Stimulated activated effector memory CD8-positive, alpha-beta T cell treated with anti-CD3 and anti-CD28 coated beads, Interleukin-12 subunit alpha, Interleukin-12 subunit beta, amount 100 ng/mL, for 72 hours (primary cell): Measurements from ENCODE around the gene PHC3.

ENCODE experiments used
- ATAC-seq: fragments of 150-1000 bp; cut with Tn5 transposase; 2 replicates; pipeline ENCODE4 v1.10.0; 2021
- DNase-seq, 2 donors: peaks; one replicate each; pipeline ENCODE4 v3.0.0; 2021 to 2022; ENCODE audit warnings: low spot score in 2 of 2
- H3K27ac Mint-ChIP-seq: one replicate; pipeline ENCODE4 v1.8.0; 2022; ENCODE audit warnings: mild to moderate bottlenecking, mixed read lengths
- H3K36me3 Mint-ChIP-seq: one replicate; pipeline ENCODE4 v1.8.0; 2022; ENCODE audit warnings: mild to moderate bottlenecking, mixed read lengths
- H3K4me1 Mint-ChIP-seq: one replicate; pipeline ENCODE4 v1.8.0; 2022; ENCODE audit warnings: mixed read lengths
- H3K4me3 Mint-ChIP-seq: one replicate; pipeline ENCODE4 v1.8.0; 2022; ENCODE audit warnings: mild to moderate bottlenecking, mixed read lengths
- H3K9me3 Mint-ChIP-seq: one replicate; pipeline ENCODE4 v1.8.0; 2022; ENCODE audit warnings: mixed read lengths

The PHC3 gene

DNA sequence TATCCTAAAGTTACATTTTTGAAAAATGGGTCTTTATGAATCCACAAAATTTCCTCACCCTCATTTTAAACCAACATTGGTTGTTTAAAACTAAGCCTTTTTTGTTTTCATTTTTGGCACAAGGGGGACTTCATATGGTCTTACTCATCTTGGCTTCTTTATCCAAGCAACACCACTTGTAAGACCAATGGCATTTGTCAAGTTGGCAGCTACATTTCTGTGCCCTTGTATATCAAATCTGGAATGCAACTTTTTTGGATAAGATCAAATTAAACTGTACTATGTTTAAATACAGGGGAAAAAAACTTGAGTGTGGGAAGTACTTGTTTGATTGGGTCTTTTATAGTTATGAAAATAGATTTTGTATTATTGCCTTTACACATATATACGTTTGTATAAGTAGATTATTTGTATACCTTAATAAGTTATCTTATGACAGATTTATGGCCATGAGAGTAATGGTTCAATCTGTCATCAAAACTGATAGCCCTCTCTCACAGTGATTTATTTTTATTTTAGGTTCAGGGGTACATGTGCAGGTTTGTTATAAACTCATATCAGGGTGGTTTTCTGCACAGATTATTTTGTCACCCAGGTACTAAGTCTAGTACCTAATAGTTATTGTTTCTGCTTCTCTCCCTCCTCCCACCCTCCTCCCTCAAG, 100.3 kb downstream of the PHC3 start:
- no peak overlapping the region for H3K27ac Mint-ChIP-seq

DNA sequence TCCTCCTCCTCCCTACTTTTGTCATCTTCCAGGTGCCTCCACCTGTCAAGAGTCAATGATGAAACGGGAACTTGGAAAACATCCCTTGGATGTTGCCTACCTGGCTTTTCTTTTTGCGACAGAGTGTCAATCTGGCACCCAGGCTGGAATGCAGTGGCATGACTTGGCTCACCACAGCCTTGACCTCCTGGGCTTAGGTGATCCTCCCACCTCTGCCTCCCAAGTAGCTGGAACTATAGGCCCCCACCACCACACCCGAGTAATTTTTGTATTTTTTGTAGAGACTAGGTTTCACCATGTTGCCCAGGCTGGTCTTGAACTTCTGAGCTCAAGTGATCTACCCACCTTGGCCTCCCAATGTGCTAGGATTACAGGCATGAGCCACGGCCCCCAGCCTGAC, 100.9 kb downstream of the PHC3 start:
- H3K36me3 Mint-ChIP-seq: peaks cover 35% of the 10 kb centered on the region
- ATAC-seq: no peak
- no peak for DNase-seq
- no peaks in the 10 kb centered on the region for H3K9me3 Mint-ChIP-seq
- peaks cover 4% of the 10 kb centered on the region for H3K4me1 Mint-ChIP-seq
- no peak overlapping the region for H3K27ac Mint-ChIP-seq
- H3K4me3 Mint-ChIP-seq: no peak overlapping the region

More for the DNA sequence above, 100.3 kb downstream of the PHC3 start:
- no peak overlapping the region for H3K4me3 Mint-ChIP-seq
- no peaks in the 10 kb centered on the region for H3K9me3 Mint-ChIP-seq
- ATAC-seq (no peak), DNase-seq (no peak)
- peaks cover 4% of the 10 kb centered on the region for H3K4me1 Mint-ChIP-seq
- H3K36me3 Mint-ChIP-seq: peaks cover 41% of the 10 kb centered on the region

DNA sequence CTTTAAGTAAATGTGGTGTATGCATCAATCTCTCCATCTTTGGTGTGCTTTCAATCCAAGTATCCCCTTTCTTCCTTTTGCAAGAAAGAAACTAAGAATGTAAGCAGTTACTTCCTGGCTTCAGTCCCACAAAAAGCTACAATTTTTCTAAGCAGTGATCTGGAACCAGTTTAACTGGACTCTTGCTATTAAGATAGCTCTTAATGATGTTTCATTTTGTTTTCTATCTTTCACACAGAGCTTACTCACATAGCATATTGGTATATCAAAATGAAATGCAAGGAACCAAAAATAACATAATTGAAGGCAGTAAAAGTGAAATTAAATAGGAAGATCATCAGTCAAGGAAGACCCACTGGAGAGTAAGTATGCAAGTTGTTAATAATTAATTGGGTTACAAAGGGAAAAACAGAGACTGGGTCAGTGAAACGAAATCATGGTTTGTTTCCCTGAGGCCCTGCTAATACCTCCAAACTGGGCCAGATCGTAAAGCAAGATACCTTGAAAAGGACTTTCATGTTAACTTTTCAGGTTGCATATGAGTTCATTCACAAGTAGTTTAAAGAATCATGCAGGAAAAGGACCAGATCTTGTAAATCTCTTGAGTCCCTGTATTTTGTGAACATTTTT, 101.9 kb downstream of the PHC3 start:
- Mint-ChIP-seq H3K9me3 (no peaks in the 10 kb centered on the region), H3K4me1 (peaks cover 4% of the 10 kb centered on the region), H3K4me3 (no peak overlapping the region), H3K36me3 (peaks cover 26% of the 10 kb centered on the region), H3K27ac (no peak overlapping the region)
- no peak for ATAC-seq
- no peak for DNase-seq

DNA sequence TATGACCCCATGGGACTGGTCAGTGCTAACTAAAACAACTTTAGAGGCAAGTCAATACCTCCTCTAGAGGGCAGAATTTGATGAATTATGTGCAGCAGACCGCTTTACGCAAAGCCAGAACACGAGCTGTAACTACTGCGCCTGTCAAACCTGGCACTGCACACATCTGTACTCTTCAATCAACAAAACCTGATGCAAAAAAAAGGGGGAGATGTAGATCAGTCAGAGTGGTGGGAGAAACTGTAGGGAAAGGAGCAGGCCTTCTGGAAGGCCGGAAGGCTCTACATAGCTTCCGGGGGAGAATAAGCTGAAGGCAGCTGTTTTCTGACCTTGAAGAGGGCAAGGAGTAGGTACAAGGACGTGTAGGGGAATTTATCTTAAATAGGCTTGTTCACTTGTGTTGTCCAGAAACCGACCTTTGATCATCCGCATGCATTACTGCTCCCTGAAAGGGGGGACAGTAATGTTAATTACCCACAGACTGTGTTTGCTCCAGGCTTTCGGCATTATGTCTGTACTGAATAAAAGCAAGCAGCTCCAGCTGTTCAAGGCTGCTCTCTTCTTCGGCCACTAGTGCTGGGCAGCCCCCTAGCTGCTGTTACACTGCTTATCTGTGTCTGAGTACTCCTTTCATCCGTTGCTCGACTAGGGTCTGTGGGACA, 102.8 kb downstream of the PHC3 start:
- Mint-ChIP-seq H3K27ac (peak overlapping the region; percentile 38), H3K4me1 (peaks cover 4% of the 10 kb centered on the region), H3K36me3 (peaks cover 17% of the 10 kb centered on the region), H3K9me3 (no peaks in the 10 kb centered on the region), H3K4me3 (no peak overlapping the region)
- no peak for ATAC-seq
- DNase-seq: no peak

DNA sequence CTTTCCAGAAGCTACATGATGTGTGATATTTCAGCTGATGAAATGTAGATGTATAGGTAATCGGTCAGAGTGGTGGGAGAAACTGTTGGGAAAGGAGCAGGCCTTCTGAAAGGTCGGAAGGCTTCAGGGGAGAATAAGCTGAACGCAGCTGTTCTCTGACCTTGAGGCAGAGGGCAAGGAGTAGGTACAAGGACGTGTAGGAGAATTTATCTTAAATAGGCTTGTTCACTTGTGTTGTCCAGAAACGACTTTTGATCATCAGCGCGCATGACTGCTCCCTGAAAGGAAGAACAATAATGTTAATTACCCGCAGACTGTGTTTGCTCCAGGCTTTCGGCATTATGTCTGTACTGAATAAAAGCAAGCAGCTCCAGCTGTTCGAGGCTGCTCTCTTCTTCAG, 104.2 kb downstream of the PHC3 start:
- peaks cover 4% of the 10 kb centered on the region for H3K4me1 Mint-ChIP-seq
- H3K4me3 Mint-ChIP-seq: no peak overlapping the region
- DNase-seq (no peak), ATAC-seq (no peak)
- peaks cover 8% of the 10 kb centered on the region for H3K36me3 Mint-ChIP-seq
- H3K9me3 Mint-ChIP-seq: peaks cover 3% of the 10 kb centered on the region
- H3K27ac Mint-ChIP-seq: no peak overlapping the region

DNA sequence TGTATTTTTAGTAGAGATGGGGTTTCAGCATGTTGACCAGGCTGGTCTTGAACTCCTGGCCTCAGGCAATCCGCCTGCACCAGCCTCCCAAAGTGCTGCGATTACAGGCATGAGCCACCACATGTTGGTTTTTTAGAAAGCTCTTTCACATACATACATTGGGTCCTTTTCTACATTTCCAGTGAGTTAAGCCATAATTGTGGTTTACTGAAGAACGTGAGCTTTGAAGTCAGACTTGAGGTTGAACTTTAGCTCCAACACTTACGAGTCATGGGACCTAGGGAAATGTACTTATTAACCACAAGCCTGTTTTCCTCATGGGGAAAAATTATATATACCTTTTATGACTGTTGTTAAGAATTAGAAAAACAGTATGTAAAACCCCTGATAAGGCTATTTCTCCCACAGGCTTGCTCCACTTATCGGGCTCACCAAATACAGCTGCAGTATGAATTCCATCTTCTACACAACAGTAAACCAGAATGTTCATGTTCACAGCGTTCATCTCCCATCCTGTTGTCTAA, 104.8 kb downstream of the PHC3 start:
- Mint-ChIP-seq H3K9me3 (peaks cover 4% of the 10 kb centered on the region), H3K4me1 (peaks cover 4% of the 10 kb centered on the region), H3K4me3 (no peak overlapping the region), H3K36me3 (peaks cover 8% of the 10 kb centered on the region), H3K27ac (no peak overlapping the region)
- no peak for ATAC-seq
- no peak for DNase-seq

DNA sequence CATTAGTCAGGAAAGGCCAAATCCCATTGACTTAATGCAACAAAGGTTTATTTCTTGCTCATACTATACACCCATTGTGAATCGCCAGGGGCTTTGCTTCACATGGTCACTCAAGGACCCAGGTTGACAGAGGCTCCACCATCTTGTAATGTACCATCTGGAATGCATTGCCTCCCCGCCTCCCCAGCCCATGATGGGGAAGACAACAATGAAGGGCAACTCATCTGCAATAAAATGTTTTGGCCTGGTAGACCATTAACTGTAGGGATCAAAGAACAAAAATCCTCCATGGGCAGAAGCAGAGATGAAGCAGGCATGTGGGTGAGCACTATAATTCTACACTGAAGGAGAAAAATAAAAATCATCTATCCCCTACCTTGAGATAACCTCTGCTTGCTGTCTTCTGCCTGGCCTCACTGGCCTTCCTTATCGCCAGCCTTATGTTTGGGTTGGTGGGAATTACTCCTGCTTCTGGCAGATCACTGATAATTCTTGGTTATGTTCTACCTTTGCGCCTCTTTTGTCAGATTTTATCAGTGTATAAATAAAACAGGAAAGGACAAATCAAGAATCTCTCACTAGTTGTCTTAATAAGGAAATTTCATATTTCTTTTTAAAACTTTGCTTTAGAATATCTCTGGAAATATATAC, 106.0 kb downstream of the PHC3 start:
- Mint-ChIP-seq H3K4me3 (no peak overlapping the region), H3K4me1 (peaks cover 4% of the 10 kb centered on the region), H3K9me3 (peaks cover 4% of the 10 kb centered on the region), H3K27ac (no peak overlapping the region), H3K36me3 (peaks cover 1% of the 10 kb centered on the region)
- ATAC-seq (no peak), DNase-seq (no peak)

DNA sequence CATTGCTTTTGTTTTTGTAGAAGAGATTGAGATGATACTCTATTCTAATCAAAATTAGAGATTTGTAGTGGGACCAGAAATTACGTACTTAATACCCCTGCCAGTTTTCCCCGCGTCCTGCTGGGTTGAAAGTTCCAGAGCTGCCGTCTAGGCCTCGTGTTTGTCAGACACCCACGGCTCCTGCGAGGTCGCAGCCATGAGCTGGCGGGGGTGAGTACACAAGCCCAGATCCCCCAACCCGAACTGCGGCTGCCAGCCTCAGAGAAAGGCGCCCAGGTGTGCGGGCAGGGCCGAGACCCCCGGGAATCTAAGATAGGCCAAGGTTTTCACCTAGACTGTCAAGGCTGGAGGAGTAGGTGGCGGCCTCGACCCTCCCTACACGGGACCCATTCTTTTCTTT, 117.4 kb downstream of the PHC3 start:
- ATAC-seq: no peak
- DNase-seq: peak in 1 of 2 donors; percentile 36
- H3K27ac Mint-ChIP-seq: no peak overlapping the region
- H3K36me3 Mint-ChIP-seq: no peaks in the 10 kb centered on the region
- no peaks in the 10 kb centered on the region for H3K9me3 Mint-ChIP-seq
- no peaks in the 10 kb centered on the region for H3K4me1 Mint-ChIP-seq
- no peak overlapping the region for H3K4me3 Mint-ChIP-seq

DNA sequence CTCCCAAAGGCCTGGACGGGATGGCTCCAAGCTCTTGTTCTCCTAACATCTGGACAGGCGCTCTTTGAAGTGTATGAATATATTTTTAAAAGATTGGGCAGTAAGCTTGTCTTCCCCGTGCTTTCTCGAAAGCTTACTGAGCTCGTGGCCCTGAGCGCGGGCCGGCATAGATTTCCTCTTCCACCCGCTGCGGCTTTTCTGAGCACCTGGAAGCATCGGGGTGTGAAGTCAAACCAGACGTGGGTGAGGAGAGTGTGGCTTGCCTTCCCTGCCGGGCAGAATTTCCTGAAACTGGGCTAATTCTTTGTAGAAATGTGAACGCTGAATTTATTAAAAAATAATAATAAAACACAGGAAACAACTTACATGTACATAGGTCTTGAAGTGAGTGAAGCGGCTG, 117.8 kb downstream of the PHC3 start:
- Mint-ChIP-seq H3K9me3 (no peaks in the 10 kb centered on the region), H3K4me3 (no peak overlapping the region), H3K36me3 (no peaks in the 10 kb centered on the region), H3K27ac (no peak overlapping the region), H3K4me1 (no peaks in the 10 kb centered on the region)
- no peak for ATAC-seq
- DNase-seq: peak in 1 of 2 donors; percentile 26

DNA sequence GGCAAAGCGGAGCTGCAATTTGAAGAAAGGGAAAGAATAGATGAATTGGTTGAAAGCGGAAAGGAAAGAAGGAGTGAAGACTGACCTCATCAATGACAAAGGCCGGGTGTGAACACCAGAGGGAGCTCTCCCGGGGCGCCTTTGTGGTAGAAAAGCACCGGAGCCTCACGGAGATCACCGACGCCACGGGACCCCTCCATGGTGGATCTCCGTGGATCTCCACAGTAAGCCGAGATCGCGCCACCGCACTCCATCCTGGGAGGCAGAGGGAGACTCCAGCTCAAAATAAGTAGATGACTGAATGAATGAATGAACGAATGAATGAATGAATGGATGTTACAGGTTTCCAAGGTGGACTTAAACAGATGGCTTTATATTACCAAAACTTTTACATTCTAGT, 118.8 kb downstream of the PHC3 start:
- Mint-ChIP-seq H3K9me3 (no peaks in the 10 kb centered on the region), H3K4me1 (peaks cover 8% of the 10 kb centered on the region), H3K36me3 (no peaks in the 10 kb centered on the region), H3K27ac (no peak overlapping the region), H3K4me3 (no peak overlapping the region)
- peak in 1 of 2 donors; percentile 48 for DNase-seq
- no peak for ATAC-seq

DNA sequence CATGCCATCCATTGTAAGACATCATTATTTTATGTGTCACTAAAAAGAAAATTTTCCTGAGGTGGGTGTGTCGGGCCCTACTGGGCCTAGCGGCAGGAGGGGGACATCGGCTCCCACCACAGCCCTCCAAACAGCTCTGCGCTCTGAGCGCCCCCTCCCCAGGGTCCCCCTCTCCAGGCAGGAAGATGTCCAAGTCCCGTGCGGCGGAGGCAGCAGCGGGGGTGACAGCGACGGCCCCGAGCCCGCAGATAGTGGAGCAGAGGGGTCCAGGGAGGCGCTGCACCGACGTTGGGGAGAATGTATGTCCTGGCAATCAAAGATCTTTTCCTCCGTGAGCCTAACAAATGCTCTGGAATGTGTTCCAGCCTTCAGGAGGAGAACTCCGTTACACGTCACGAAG, 119.5 kb downstream of the PHC3 start:
- Mint-ChIP-seq H3K27ac (no peak overlapping the region), H3K4me3 (no peak overlapping the region), H3K9me3 (no peaks in the 10 kb centered on the region), H3K36me3 (no peaks in the 10 kb centered on the region), H3K4me1 (peaks cover 15% of the 10 kb centered on the region)
- ATAC-seq (no peak), DNase-seq (peak in 1 of 2 donors; percentile 38)

DNA sequence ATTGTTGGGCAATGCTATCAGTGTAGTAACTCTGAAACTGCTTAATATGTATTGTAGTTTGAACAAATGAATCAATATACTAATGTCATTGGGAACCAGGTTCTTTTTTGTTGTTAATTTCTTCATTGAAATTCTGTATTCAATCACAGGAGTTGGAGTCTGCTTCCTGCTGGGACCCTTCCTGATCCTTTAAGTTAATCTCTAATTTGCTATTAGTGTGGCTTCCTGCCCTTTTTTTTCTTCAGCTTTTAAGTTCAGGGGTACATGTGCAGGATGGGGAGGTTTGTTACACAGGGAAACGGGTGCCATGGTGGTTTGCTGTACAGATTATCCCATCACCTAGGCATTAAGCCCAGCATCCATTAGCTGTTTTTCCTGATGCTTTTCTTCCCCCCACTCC, 122.1 kb downstream of the PHC3 start:
- Mint-ChIP-seq H3K27ac (no peak overlapping the region), H3K4me1 (peaks cover 39% of the 10 kb centered on the region), H3K4me3 (no peak overlapping the region), H3K9me3 (no peaks in the 10 kb centered on the region), H3K36me3 (no peaks in the 10 kb centered on the region)
- peak in 1 of 2 donors; percentile 23 for DNase-seq
- ATAC-seq: no peak

DNA sequence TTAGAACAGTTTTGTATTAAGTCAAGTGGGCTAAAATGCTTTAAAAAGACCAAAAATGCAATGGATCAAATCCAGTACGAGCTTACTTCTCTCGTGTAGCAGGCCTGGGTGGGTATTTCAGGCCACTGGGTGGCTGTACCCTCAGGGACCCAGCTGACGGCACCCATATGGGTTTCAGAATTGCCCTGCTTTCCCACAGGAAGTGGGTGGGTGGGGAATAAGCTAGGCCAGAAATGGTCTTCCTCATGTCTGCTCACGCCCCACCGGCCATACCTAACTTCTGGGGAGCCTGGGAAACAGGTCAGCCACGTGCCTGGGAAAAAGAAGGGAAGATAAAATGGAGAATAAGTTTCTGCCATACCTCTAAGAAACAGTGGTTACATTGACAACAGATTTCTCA, 123.4 kb downstream of the PHC3 start:
- Mint-ChIP-seq H3K4me3 (peak overlapping the region; percentile 63), H3K9me3 (no peaks in the 10 kb centered on the region), H3K4me1 (peaks cover 41% of the 10 kb centered on the region), H3K27ac (peak overlapping the region; percentile 83), H3K36me3 (no peaks in the 10 kb centered on the region)
- ATAC-seq: peak; percentile 16
- DNase-seq: peak in 1 of 2 donors; percentile 75

DNA sequence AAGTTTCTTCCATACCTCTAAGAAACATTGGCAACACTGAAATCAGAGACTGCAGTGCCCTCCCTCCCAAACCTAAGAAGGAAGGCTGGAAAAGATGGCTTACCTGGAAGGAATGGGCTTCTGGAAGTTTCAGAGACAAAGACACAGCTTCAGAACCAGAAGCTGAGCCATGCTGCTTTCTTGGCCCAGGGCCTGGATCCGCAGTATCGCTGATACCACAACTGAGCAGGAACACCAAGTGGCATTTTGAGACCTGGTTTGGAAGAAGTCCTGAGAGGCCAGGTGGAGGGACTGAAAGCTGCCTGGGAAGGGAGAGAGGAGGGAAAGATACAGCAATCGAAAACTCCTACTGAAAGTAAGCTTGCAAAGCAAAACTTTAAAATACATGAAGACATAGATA, 124.0 kb downstream of the PHC3 start:
- ATAC-seq (no peak), DNase-seq (peak in 1 of 2 donors; percentile 61)
- peak overlapping the region; percentile 63 for H3K4me3 Mint-ChIP-seq
- H3K27ac Mint-ChIP-seq: peak overlapping the region; percentile 83
- no peaks in the 10 kb centered on the region for H3K36me3 Mint-ChIP-seq
- peaks cover 41% of the 10 kb centered on the region for H3K4me1 Mint-ChIP-seq
- no peaks in the 10 kb centered on the region for H3K9me3 Mint-ChIP-seq

DNA sequence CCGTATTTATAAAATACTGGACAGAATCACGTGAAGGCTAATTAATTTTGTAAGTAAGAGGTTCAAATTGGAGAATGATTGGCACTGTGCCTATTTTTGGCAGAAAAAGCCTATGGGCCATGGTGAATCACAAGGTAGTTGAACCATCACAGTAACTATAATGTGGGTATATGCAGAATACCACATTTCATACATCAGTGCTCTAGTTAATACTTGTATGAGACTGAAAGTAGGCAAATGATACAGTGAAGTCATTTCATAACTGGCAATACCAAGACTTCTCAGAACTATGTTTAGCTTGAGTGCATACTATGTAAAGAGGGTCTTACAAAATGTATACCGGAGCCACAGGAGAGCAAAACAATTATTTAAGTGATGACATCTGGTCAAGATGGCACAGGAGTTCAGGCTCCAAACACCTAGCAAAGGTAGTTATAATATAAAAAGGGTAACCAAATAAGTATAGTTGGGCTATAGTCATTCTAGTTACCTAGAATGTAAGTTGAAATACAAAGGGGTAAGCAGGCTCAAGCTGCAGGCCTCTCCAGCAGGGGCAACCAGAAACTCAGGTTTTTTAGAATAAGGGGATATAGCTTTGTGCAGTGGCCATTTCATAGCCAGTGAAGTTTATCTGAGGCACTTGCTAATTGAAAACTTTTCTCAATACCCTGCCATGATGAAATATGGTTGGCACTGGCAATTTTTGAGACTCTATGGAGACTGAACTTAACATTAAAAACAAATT, 124.7 kb downstream of the PHC3 start:
- H3K9me3 Mint-ChIP-seq: no peaks in the 10 kb centered on the region
- no peaks in the 10 kb centered on the region for H3K36me3 Mint-ChIP-seq
- peaks cover 41% of the 10 kb centered on the region for H3K4me1 Mint-ChIP-seq
- ATAC-seq (peak; percentile 96), DNase-seq (no peak)
- H3K27ac Mint-ChIP-seq: peak overlapping the region; percentile 83
- H3K4me3 Mint-ChIP-seq: peak overlapping the region; percentile 63
